GM12891 (cell line): Measurements from ENCODE around the gene CBLN3.

Experiments used
- POLR2A ChIP-seq: IDR thresholded peaks from 2 replicates; pipeline ENCODE4 v1.6.1; 2011; ENCODE audit warnings: low read depth, low read length, control low read depth
- POLR2AphosphoS5 ChIP-seq: IDR thresholded peaks from 2 replicates; pipeline ENCODE4 v1.6.1; 2011; ENCODE audit warnings: low read depth, low read length, control low read depth

DNA sequence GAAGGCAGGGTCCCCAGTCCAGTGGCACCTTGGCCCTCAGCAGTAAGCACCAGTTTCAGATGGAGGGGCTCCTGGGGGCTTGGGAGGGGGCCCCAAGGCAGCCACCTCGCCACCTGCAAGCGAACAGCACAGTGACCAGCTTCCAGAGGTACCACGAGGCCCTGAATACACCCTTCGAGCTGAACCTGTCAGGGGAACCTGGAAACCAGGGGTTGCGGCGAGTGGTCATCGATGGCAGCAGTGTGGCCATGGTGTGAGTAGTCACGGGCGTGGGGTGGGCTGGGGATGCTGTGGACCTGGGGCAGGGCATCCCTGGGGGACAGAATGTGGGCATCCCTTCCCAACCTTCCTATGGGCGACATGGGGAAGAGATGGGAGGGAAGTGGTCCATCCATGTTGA lies 19.5 kb downstream of the CBLN3 start:
- TF ChIP-seq POLR2A (no peak), POLR2AphosphoS5 (no peak)
